Measurements from ENCODE around the gene ESR1. TPM values are rescaled to one million over a fixed set of nuclear protein-coding genes. Genes with fewer than 3 reads are reported as not detected.

ESR1 gene
- polyA plus RNA-seq, 1 donor (not counting 4 experiments of a cell fraction or from before 2014, with no cell fraction given): 0.22 TPM

GRCh38 chr6:152055517-152055916 is 248.0 kb downstream of the ESR1 start:
- Histone ChIP-seq H3K27me3 (ENCODE audit: control insufficient read depth, extremely low read depth, insufficient read depth, low read length) (no peaks in the 10 kb centered on the region), H2AFZ (ENCODE audit: control insufficient read depth, low read length) (no peak overlapping the region), H3K4me3 (ENCODE audit: control insufficient read depth in 2 of 3, extremely low read depth in 1 of 3, insufficient read depth in 2 of 3, low read depth in 1 of 3, low read length in 3 of 3) (no peak overlapping the region), H3K4me2 (ENCODE audit: control insufficient read depth, extremely low read depth, insufficient read depth, low read depth, low read length) (no peak overlapping the region), H3K9me1 (ENCODE audit: control insufficient read depth, extremely low read depth, insufficient read depth, low read length) (no peaks in the 10 kb centered on the region), H3K4me1 (ENCODE audit: control insufficient read depth, extremely low read depth, insufficient read depth, low read length) (no peaks in the 10 kb centered on the region), H3K9ac (ENCODE audit: control insufficient read depth, extremely low read depth, insufficient read depth, low read length) (no peak overlapping the region), H3K36me3 (ENCODE audit: control insufficient read depth in 2 of 2, extremely low read depth in 1 of 2, insufficient read depth in 2 of 2, low read length in 2 of 2) (no peaks in the 10 kb centered on the region), H4K20me1 (ENCODE audit: control insufficient read depth, extremely low read depth, insufficient read depth, low read length) (no peaks in the 10 kb centered on the region), H3K9me3 (ENCODE audit: control insufficient read depth, low read depth, low read length) (no peaks in the 10 kb centered on the region), H3K27ac (ENCODE audit: control insufficient read depth, insufficient read depth, low read length) (no peak overlapping the region), H3K79me2 (ENCODE audit: control insufficient read depth, insufficient read depth, low read length) (no peaks in the 10 kb centered on the region)
- no peak for TF ChIP-seq CTCF (optimal IDR thresholded peaks at IDR 0.05 in 1 of 3, IDR thresholded peaks at IDR 0.05 in 1 of 3, conservative IDR thresholded peaks at IDR 0.05 in 1 of 3; ENCODE audit: extremely low read depth in 1 of 3, insufficient read depth in 2 of 3, low read length in 3 of 3)
- no peak for TF ChIP-seq EZH2 (IDR thresholded peaks at IDR 0.05; ENCODE audit: low read length)
- DNase-seq (ENCODE audit: low read depth, low spot score) (no peak), FAIRE-seq (no peak)
- dilution Hi-C loops (cut with MboI; ENCODE audit: extremely low pct_ligation_motif_present, low sequenced_read_pairs): no loop called here

- Histone ChIP-seq H3K4me2 (ENCODE audit: control insufficient read depth, extremely low read depth, insufficient read depth, low read depth, low read length) (no peak overlapping the region), H3K4me1 (ENCODE audit: control insufficient read depth, extremely low read depth, insufficient read depth, low read length) (no peaks in the 10 kb centered on the region), H3K27me3 (ENCODE audit: control insufficient read depth, extremely low read depth, insufficient read depth, low read length) (no peaks in the 10 kb centered on the region), H3K9me1 (ENCODE audit: control insufficient read depth, extremely low read depth, insufficient read depth, low read length) (no peaks in the 10 kb centered on the region), H3K79me2 (ENCODE audit: control insufficient read depth, insufficient read depth, low read length) (no peaks in the 10 kb centered on the region), H4K20me1 (ENCODE audit: control insufficient read depth, extremely low read depth, insufficient read depth, low read length) (no peaks in the 10 kb centered on the region), H3K4me3 (ENCODE audit: control insufficient read depth in 2 of 3, extremely low read depth in 1 of 3, insufficient read depth in 2 of 3, low read depth in 1 of 3, low read length in 3 of 3) (no peak overlapping the region), H3K36me3 (ENCODE audit: control insufficient read depth in 2 of 2, extremely low read depth in 1 of 2, insufficient read depth in 2 of 2, low read length in 2 of 2) (no peaks in the 10 kb centered on the region), H3K27ac (ENCODE audit: control insufficient read depth, insufficient read depth, low read length) (no peak overlapping the region), H3K9ac (ENCODE audit: control insufficient read depth, extremely low read depth, insufficient read depth, low read length) (no peak overlapping the region), H3K9me3 (ENCODE audit: control insufficient read depth, low read depth, low read length) (no peaks in the 10 kb centered on the region), H2AFZ (ENCODE audit: control insufficient read depth, low read length) (no peak overlapping the region)
- FAIRE-seq: no peak
- dilution Hi-C loops (cut with MboI; ENCODE audit: extremely low pct_ligation_motif_present, low sequenced_read_pairs): no loop called here
- TF ChIP-seq EZH2 (IDR thresholded peaks at IDR 0.05; ENCODE audit: low read length) (no peak), CTCF (optimal IDR thresholded peaks at IDR 0.05 in 1 of 3, IDR thresholded peaks at IDR 0.05 in 1 of 3, conservative IDR thresholded peaks at IDR 0.05 in 1 of 3; ENCODE audit: extremely low read depth in 1 of 3, insufficient read depth in 2 of 3, low read length in 3 of 3) (no peak)
- DNase-seq (ENCODE audit: low read depth, low spot score): no peak
Observed at GRCh38 chr6:152057832-152058498, 250.5 kb downstream of the ESR1 start.

All from keratinocyte (primary cell).